Activated T-cell treated with anti-CD3 and anti-CD28 coated beads, Interleukin-2, amount 50 U/mL, for 24 hours (primary cell): ENCODE measurements around the gene NAA10.

Experiments
- DNase-seq: peaks from one replicate; pipeline ENCODE4 v3.0.0-alpha.2; 2020
- H3K27ac Mint-ChIP-seq: 2 replicates; pipeline ENCODE4 v1.8.0; 2020; ENCODE audit warnings: mild to moderate bottlenecking, mixed read lengths
- H3K27me3 Mint-ChIP-seq: 2 replicates; pipeline ENCODE4 v1.8.0; 2020; ENCODE audit warnings: mixed read lengths
- H3K36me3 Mint-ChIP-seq: 2 replicates; pipeline ENCODE4 v1.8.0; 2020; ENCODE audit warnings: low read depth, mixed read lengths
- H3K4me1 Mint-ChIP-seq: 2 replicates; pipeline ENCODE4 v1.8.0; 2020; ENCODE audit warnings: low read depth, mixed read lengths
- H3K4me3 Mint-ChIP-seq: 2 replicates; pipeline ENCODE4 v1.8.0; 2020; ENCODE audit warnings: mild to moderate bottlenecking, moderate library complexity, mixed read lengths
- H3K9me3 Mint-ChIP-seq: 2 replicates; pipeline ENCODE4 v1.8.0; 2020; ENCODE audit warnings: mixed read lengths

The NAA10 gene

GRCh38 chrX:153969904-153970356 is 35.1 kb upstream of the NAA10 start:
- Mint-ChIP-seq H3K4me1 (peaks cover 54% of the 10 kb centered on the region), H3K27me3 (no peaks in the 10 kb centered on the region), H3K4me3 (peak overlapping the region; percentile 100), H3K9me3 (no peaks in the 10 kb centered on the region), H3K27ac (peak overlapping the region; percentile 97), H3K36me3 (peaks cover 65% of the 10 kb centered on the region)
- DNase-seq, result peak; percentile 59

GRCh38 chrX:153969125-153969903 is 34.5 kb upstream of the NAA10 start:
- Mint-ChIP-seq H3K9me3 (no peaks in the 10 kb centered on the region), H3K27me3 (no peaks in the 10 kb centered on the region), H3K27ac (peak overlapping the region; percentile 97), H3K4me3 (peak overlapping the region; percentile 100), H3K36me3 (peaks cover 71% of the 10 kb centered on the region), H3K4me1 (peaks cover 52% of the 10 kb centered on the region)
- DNase-seq, result no peak

GRCh38 chrX:153968754-153969124 is 33.9 kb upstream of the NAA10 start:
- Mint-ChIP-seq H3K27me3 (no peaks in the 10 kb centered on the region), H3K4me3 (peak overlapping the region; percentile 100), H3K9me3 (no peaks in the 10 kb centered on the region), H3K27ac (peak overlapping the region; percentile 97), H3K36me3 (peaks cover 77% of the 10 kb centered on the region), H3K4me1 (peaks cover 47% of the 10 kb centered on the region)
- DNase-seq, result peak; percentile 60

GRCh38 chrX:153968255-153968654 is 33.4 kb upstream of the NAA10 start:
- peak overlapping the region; percentile 100 for H3K4me3 Mint-ChIP-seq
- H3K4me1 Mint-ChIP-seq, result peaks cover 42% of the 10 kb centered on the region
- peaks cover 81% of the 10 kb centered on the region for H3K36me3 Mint-ChIP-seq
- H3K27me3 Mint-ChIP-seq, result no peaks in the 10 kb centered on the region
- DNase-seq, result no peak
- H3K9me3 Mint-ChIP-seq, result no peaks in the 10 kb centered on the region
- H3K27ac Mint-ChIP-seq, result peak overlapping the region; percentile 97

- H3K4me3 Mint-ChIP-seq, result peak overlapping the region; percentile 100
- peaks cover 39% of the 10 kb centered on the region for H3K4me1 Mint-ChIP-seq
- H3K27me3 Mint-ChIP-seq, result no peaks in the 10 kb centered on the region
- peaks cover 83% of the 10 kb centered on the region for H3K36me3 Mint-ChIP-seq
- no peaks in the 10 kb centered on the region for H3K9me3 Mint-ChIP-seq
- H3K27ac Mint-ChIP-seq, result peak overlapping the region; percentile 97
- no peak for DNase-seq
These were observed 32.8 kb upstream of the NAA10 start for GRCh38 chrX:153967536-153968224.

- Mint-ChIP-seq H3K9me3 (no peaks in the 10 kb centered on the region), H3K27ac (peak overlapping the region; percentile 97), H3K4me1 (peaks cover 39% of the 10 kb centered on the region), H3K4me3 (peak overlapping the region; percentile 100), H3K36me3 (peaks cover 90% of the 10 kb centered on the region), H3K27me3 (no peaks in the 10 kb centered on the region)
- peak; percentile 56 for DNase-seq
These were observed 32.2 kb upstream of the NAA10 start for GRCh38 chrX:153966841-153967535.

- DNase-seq, result no peak
- H3K27ac Mint-ChIP-seq, result peak overlapping the region; percentile 97
- H3K9me3 Mint-ChIP-seq, result no peaks in the 10 kb centered on the region
- H3K4me1 Mint-ChIP-seq, result peaks cover 39% of the 10 kb centered on the region
- H3K27me3 Mint-ChIP-seq, result no peaks in the 10 kb centered on the region
- peaks cover 93% of the 10 kb centered on the region for H3K36me3 Mint-ChIP-seq
- peak overlapping the region; percentile 100 for H3K4me3 Mint-ChIP-seq
These were observed 31.4 kb upstream of the NAA10 start for GRCh38 chrX:153966283-153966688.

- no peaks in the 10 kb centered on the region for H3K9me3 Mint-ChIP-seq
- peak overlapping the region; percentile 45 for H3K4me3 Mint-ChIP-seq
- H3K27ac Mint-ChIP-seq, result peak overlapping the region; percentile 97
- H3K4me1 Mint-ChIP-seq, result peaks cover 39% of the 10 kb centered on the region
- H3K27me3 Mint-ChIP-seq, result no peaks in the 10 kb centered on the region
- DNase-seq, result no peak
- H3K36me3 Mint-ChIP-seq, result peaks cover 94% of the 10 kb centered on the region
These were observed 30.6 kb upstream of the NAA10 start for GRCh38 chrX:153965406-153965805.

GRCh38 chrX:153964105-153964504 is 29.3 kb upstream of the NAA10 start:
- Mint-ChIP-seq H3K36me3 (peaks cover 99% of the 10 kb centered on the region), H3K9me3 (no peaks in the 10 kb centered on the region), H3K4me1 (peaks cover 39% of the 10 kb centered on the region), H3K4me3 (no peak overlapping the region), H3K27ac (peak overlapping the region; percentile 97), H3K27me3 (no peaks in the 10 kb centered on the region)
- DNase-seq, result no peak

- no peaks in the 10 kb centered on the region for H3K9me3 Mint-ChIP-seq
- H3K4me3 Mint-ChIP-seq, result no peak overlapping the region
- peaks cover 39% of the 10 kb centered on the region for H3K4me1 Mint-ChIP-seq
- H3K36me3 Mint-ChIP-seq, result peaks cover 99% of the 10 kb centered on the region
- no peaks in the 10 kb centered on the region for H3K27me3 Mint-ChIP-seq
- no peak overlapping the region for H3K27ac Mint-ChIP-seq
- no peak for DNase-seq
These were observed 28.7 kb upstream of the NAA10 start for GRCh38 chrX:153963546-153963945.

- Mint-ChIP-seq H3K9me3 (no peaks in the 10 kb centered on the region), H3K27ac (peak overlapping the region; percentile 18), H3K27me3 (no peaks in the 10 kb centered on the region), H3K4me1 (peaks cover 17% of the 10 kb centered on the region), H3K36me3 (peaks cover 99% of the 10 kb centered on the region), H3K4me3 (no peak overlapping the region)
- DNase-seq, result no peak
These were observed 26.5 kb upstream of the NAA10 start for GRCh38 chrX:153961292-153961691.

- H3K4me1 Mint-ChIP-seq, result peaks cover 13% of the 10 kb centered on the region
- H3K27ac Mint-ChIP-seq, result peak overlapping the region; percentile 18
- H3K27me3 Mint-ChIP-seq, result no peaks in the 10 kb centered on the region
- DNase-seq, result no peak
- no peaks in the 10 kb centered on the region for H3K9me3 Mint-ChIP-seq
- peaks cover 99% of the 10 kb centered on the region for H3K36me3 Mint-ChIP-seq
- no peak overlapping the region for H3K4me3 Mint-ChIP-seq
These were observed 25.9 kb upstream of the NAA10 start for GRCh38 chrX:153960786-153961185.

GRCh38 chrX:153960077-153960476 is 25.2 kb upstream of the NAA10 start:
- no peak overlapping the region for H3K4me3 Mint-ChIP-seq
- H3K4me1 Mint-ChIP-seq, result peaks cover 6% of the 10 kb centered on the region
- H3K36me3 Mint-ChIP-seq, result peaks cover 100% of the 10 kb centered on the region
- no peak for DNase-seq
- no peaks in the 10 kb centered on the region for H3K9me3 Mint-ChIP-seq
- no peak overlapping the region for H3K27ac Mint-ChIP-seq
- H3K27me3 Mint-ChIP-seq, result no peaks in the 10 kb centered on the region

GRCh38 chrX:153959649-153960048 is 24.8 kb upstream of the NAA10 start:
- no peak for DNase-seq
- Mint-ChIP-seq H3K27me3 (no peaks in the 10 kb centered on the region), H3K4me1 (peaks cover 3% of the 10 kb centered on the region), H3K4me3 (no peak overlapping the region), H3K36me3 (peaks cover 100% of the 10 kb centered on the region), H3K9me3 (no peaks in the 10 kb centered on the region), H3K27ac (no peak overlapping the region)
